Left colon (tissue), 2 donors: ENCODE measurements around the gene ZNF627. TPM values are rescaled to one million over a fixed set of nuclear protein-coding genes. Genes with fewer than 3 reads are reported as not detected.
A peak's percentile ranks its signal among the peaks of the same experiment; 100 is the strongest.
"Not testable (repeated sequence)": the region's sequence is repeated elsewhere in the genome, so short reads cannot be mapped to it uniquely, and the experiment has no call there.

Experiments
- ATAC-seq: fragments of 200-7000 bp; cut with Tn5 transposase; one replicate; pipeline ENCODE4 v1.9.1; 2020; ENCODE audit warnings: mild to moderate bottlenecking, moderate library complexity
- DNase-seq, 2 donors: peaks; one replicate each; pipeline ENCODE4 v3.0.0-alpha.2; 2020
- intact Hi-C, 2 donors: fragments of 100-400 bp; cut with DNase I in 1 of 2; cut with micrococcal nuclease in 1 of 2; formaldehyde crosslinking; loops; one replicate each; pipeline versions ENCODE4 v1.11.2 to v1.14.0; 2022; cut with DNase I, micrococcal nuclease
- long read RNA-seq: library from polyadenylated mRNA; unstranded; transcript quantifications from one replicate; pipeline ENCODE4 v2.0.0, GENCODE V29; 2021
- total RNA-seq, 2 donors: library from RNA; stranded (reverse); fragmentation: NEBNext Ultra II Directional; extraction: Animal tissue kit (Norgen Biotek cat#: 25700); gene quantifications; one replicate each; pipeline ENCODE4 v1.2.1, GENCODE V29; 2021
- donor health status: DM: no; HTN: no; CAD: no.
- donor health status: DM: yes; HTN: yes; CAD: no.

Gene ZNF627
- 1 to 10 TPM; 8.5 to 9.2 TPM for total RNA-seq
- long read RNA-seq, transcript ZNF627-201 (4 exons, 2,840 nt): major isoform, 6 of 8 reads
- long read RNA-seq, partial matches to known transcripts: 1 of 8 reads
- long read RNA-seq, other reads (novel, unspliced or antisense): 1 of 8 reads

DNA sequence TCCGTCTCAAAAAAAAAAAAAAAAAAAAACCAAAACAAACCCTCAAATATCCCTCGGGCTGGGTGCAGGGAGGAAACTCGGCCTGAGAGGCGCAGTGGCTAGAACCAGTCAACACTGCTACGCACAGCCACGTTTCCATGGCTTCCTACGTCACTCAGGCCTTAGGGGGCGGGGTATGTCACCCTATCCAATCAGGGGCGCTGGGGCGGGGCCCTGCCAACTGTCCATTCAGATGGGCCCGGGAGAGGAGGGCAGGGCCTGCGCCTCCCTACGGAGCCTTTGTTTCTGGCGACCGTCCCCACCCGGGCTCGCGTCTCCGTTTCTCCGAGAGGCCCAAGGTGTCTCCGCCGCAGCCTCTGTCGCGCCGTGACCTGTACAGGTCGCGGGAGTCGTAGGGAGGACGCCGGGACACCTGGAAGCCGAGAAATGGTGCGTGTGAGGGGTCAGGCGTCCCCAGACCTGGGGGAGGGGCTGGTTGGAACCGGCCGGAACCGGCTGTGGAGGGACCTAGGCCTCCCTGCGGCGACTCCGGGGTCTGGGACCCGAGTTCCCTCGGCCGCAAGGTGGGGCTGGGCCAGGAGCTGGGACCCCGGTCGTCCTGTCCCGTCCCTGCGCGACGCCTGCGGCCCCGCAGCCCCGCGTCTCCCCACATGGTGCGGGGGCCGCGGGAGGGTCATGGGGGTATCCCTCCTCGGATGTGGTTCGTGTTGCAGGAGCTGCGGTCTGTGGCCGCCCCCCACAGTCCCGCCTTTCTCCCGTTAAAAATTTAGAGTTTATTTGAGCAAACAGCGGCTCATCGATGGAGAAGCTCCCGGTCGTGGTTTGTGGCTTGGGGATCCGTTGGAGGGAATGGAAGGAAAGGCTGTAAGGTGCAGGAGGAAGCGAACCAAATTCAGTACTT lies at the start of gene ZNF627:
Gene ZNF627 (plus strand): TSS at position 282 of the 901 bp plus-strand sequence. CDS start 145 bp downstream, at position 427.
- intact Hi-C loops: no loop called here
- DNase-seq (peak; percentile 100), ATAC-seq (peak; percentile 99)

- intact Hi-C loops: no loop called here
Measured at GRCh38 chr19:11547929-11548700, 49.2 kb upstream of the ZNF627 start.

DNA sequence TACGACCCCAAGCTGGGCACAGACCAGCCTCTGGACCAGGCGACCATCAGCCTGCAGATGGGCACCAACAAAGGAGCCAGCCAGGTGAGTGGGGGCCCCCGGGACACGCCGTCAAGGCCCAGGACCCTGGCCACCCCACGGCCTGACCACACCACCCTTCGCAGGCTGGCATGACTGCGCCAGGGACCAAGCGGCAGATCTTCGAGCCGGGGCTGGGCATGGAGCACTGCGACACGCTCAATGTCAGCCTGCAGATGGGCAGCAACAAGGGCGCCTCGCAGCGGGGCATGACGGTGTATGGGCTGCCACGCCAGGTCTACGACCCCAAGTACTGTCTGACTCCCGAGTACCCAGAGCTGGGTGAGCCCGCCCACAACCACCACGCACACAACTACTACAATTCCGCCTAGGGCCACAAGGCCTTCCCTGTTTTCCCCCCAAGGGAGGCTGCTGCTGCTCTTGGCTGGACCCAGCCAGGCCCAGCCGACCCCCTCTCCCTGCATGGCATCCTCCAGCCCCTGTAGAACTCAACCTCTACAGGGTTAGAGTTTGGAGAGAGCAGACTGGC lies 47.8 kb upstream of the ZNF627 start:
- no peak for DNase-seq
- no peak for ATAC-seq
- intact Hi-C loops: no loop called here

More at GRCh38 chr19:11547929-11548700, 49.2 kb upstream of the ZNF627 start:
- DNase-seq: no peak
- no peak for ATAC-seq

DNA sequence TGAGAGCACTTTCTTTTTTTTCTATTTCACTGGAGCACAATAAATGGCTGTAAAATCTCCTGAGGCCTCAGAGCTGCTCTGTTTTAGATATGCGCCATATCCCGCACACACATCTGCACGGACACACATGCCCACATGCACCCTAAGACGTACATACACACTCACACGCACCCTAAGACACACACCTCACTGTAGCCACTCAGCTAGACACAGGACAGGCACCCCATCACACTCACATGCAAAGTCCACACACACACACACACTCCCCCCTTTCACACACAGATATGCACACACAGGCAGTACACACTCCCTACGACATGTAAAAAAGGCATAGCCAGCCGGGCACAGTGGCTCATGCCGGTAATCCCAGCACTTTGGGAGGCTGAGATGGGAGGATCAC lies 47.0 kb upstream of the ZNF627 start:
- ATAC-seq: no peak
- intact Hi-C loops: no loop called here
- no peak for DNase-seq

DNA sequence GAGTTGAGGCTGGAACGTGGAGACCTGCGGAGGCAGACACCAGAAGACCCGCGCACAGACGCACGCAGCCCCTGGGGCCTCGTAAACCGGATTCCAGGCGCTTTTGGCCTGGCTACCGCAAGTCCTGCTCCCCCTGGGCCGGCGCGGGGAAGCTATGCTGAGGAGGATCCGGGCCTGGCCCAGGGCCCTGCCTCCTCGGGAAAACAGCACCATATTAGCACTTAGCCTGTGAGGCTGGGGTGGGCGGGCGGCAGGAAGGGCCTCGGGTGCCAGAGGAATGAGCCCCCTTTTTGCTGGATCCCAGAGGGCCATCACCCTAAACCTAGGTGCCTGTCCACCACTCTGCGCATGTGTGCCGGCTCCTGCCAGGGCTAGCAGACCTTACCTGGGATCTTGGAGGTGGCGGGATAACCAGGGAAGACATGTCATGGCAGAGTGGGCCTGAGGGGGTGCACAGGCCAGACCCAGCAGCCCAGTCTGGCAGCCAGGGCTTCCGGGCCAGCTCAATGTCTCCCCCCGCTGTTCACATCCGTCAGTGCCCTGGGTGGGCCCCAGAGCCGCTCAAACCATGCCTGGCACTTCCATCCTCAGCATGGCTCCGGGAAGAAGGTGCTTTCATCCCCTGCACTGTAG lies 45.6 kb upstream of the ZNF627 start:
- ATAC-seq: peak; percentile 56
- intact Hi-C loops: no loop called here
- peak in 1 of 2 donors; percentile 24 for DNase-seq

DNA sequence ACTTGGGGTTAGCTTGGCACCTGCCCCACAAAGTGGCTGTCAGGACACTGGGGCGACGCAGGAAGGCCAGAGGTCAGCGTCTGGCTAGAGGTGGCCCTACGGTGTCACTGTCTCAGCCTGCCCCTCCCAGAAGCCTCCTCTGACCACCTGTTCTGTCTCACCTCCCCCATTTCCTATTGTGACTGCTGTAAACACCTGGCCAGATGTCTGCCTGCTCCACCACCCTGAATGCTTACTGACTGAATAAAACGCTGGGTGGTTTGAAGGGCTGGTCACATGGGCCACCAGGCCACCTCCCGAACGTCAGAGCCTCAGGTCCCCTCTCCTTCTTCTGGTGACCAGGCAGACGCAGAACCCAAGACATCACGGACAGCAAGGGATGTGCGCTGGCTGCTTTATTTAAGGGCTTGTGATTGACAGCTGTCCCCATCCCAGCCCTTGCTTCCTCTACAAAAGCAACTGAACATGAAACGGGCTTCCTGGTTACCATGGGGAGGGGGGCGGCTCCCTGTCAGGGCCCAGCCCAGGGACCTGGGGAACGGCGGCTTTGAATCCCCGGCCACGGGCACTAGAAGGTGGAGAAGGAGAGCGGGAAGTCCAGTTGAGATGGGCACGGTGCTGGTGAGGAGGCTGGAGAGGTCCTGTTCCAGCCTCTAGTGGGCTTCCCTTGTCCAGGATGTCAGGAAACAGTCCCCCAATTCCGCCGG lies 44.5 kb upstream of the ZNF627 start:
- intact Hi-C loops: no loop called here

DNA sequence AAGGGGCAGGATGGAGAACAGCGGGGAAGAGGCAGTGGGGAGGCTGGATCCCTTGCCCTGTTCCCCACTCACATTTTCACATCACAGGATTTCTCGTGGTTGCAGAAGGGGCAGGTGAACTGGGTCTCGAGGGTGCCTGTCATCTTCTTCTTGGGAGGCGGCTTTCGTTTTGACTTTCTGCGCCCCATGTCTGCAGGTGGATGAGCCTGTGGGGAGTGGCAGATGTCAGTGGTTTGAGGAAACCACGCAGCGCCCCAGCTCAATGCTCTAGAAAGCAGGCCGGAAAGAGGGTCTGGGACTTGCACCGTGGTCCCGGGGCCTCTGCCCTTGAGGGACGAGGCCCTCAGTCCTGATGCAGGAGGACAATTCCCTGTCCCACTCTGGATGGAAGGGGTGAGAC lies 43.1 kb upstream of the ZNF627 start:
- no peak for DNase-seq
- intact Hi-C loops: no loop called here
- no peak for ATAC-seq

More for the DNA sequence above, 44.5 kb upstream of the ZNF627 start:
- no peak for DNase-seq
- peak; percentile 18 for ATAC-seq

DNA sequence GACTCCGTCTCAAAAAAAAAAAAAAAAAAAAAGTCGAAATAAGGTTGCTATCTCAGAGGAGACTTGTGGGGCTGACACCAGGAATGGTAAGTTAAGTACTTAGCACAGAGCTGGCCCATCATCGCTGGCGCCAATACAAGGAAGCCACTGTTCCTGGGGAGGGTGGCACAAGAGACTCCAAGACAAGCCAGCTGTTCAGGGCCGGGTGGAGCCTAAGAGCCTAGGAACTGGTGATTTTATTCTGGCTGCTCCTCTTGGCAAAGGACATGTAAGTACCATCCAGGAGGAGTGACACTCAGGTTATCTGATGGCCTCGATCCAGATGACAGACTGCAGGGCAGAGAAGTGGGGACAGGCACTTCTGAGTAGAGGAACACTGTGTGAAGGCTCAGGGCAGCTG lies 42.0 kb upstream of the ZNF627 start:
- ATAC-seq: no peak

DNA sequence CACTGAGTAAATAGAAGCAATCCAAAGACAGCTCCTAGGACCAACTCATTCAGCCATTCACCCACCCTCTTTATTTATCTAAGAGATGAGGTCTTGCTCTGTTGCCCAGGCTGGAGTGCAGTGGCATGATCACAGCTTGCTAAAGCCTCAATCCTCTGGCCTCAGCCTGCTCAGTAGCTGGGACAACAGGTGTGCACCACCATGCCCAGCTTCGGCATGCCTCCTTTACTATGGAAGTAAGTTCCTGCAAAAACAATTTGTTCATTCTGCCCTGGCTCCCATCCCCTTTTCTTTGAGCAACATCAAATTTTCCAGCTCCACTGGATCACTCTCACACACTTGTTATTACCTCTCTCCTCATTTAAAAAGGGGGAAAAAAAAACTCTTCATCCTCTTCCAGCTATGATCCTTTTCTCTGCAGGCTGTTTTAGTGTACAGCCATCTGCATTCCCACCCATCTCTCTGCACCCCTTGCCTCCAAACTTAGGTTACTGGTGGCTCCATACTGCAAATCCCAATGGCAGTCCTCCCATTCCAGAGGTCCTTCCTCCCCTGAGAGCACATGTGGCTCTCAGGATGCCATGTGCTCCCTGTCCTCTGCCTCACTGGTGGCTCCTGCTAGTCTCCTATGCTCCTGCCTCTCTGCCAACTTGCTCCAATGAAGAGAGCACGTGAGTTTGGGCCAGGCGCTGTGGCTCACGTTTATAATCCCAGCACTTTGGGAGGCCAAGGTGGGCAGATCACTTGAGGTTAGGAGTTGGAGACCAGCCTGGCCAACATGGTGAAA lies 40.5 kb upstream of the ZNF627 start:
- DNase-seq (no peak), ATAC-seq (no peak)
- intact Hi-C loops: no loop called here

More for the DNA sequence above, 42.0 kb upstream of the ZNF627 start:
- DNase-seq: no peak
- intact Hi-C loops: no loop called here

DNA sequence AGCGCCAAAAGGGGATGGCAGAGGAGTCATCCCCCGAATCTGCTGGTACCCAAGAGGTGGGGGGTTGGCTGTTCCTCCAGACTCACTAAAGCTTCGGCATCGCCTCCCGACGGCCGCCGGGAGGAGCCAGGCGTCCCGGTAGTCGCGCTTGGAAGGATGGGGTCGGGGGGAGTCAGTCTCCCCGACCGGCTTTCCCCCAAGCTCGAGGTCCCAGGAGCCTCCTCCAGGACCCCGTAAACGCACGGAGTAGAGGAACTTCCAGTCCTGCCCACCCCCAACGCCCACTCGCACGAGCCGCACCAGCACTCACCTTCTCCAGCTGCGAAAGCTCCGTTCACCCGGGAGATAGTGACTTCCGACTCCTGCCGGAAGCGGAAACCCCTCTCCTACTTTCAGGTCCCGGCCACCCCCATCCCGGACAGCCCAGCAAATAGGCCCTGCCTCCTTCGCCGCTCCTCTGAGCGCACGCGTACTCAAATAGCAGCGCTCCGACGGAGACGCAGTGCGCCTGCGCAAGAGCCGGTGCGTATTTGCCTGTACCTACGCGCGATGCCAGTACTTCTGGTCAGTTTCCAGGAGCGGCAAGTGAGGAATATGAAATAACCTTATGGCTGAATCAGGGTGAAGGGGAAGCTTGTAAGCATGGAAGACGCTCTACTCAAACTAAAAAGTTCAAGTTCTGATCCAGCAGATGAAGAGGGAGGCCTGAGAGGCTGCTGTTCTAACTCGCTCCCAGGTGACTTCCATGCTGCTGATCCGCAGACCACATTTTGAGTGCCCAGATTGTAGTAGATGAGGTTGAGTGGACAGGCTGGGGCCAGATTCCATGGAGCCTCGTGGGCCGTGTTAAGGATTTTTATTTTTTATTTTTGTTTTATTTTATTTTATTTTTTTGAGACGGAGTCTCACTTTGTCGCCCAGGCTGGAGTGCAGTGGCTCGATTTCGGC lies 38.1 kb upstream of the ZNF627 start, which contains the start of gene ELOF1:
Gene ELOF1 (minus strand): TSS at position 350 of the 948 bp plus-strand sequence. CDS start 4,883 bp downstream, outside the sequence.
- intact Hi-C loops: no loop called here
- peak; percentile 96 to 99 for DNase-seq
- ATAC-seq: peak; percentile 98

DNA sequence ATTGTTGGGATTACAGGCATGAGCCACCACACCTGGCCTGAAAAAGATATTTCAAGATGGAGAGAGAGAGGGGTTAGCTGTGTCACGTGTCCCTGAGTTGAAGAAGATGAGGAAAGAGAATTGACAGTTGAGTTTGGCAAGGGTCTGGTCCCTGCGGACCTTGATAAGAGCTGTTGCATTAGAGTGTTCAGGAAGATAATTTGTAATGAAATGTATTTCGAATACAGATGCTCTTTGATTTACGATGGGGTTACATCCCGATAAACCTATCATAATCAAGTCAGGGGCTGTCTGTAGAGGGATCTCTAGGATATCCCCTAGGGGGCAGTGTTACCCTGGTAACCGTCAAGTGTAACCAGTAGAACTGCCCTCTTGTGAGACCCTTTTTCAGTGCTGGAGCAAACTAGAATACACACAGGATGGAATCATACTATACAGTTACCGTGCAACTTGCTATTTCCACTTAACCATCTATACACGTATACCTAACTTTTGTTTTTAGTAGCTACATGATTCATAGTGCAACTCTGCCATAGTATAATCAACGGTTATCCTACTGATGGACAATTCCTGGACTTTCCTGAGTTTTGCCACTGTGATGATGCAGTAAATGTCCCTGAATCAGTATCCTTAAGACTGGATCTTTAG lies 36.8 kb upstream of the ZNF627 start:
- intact Hi-C loops: no loop called here
- DNase-seq (no peak), ATAC-seq (peak; percentile 23)

GRCh38 chr19:11563532-11563931 lies 33.8 kb upstream of the ZNF627 start:
- no peak for DNase-seq
- intact Hi-C loops: no loop called here
- no peak for ATAC-seq

DNA sequence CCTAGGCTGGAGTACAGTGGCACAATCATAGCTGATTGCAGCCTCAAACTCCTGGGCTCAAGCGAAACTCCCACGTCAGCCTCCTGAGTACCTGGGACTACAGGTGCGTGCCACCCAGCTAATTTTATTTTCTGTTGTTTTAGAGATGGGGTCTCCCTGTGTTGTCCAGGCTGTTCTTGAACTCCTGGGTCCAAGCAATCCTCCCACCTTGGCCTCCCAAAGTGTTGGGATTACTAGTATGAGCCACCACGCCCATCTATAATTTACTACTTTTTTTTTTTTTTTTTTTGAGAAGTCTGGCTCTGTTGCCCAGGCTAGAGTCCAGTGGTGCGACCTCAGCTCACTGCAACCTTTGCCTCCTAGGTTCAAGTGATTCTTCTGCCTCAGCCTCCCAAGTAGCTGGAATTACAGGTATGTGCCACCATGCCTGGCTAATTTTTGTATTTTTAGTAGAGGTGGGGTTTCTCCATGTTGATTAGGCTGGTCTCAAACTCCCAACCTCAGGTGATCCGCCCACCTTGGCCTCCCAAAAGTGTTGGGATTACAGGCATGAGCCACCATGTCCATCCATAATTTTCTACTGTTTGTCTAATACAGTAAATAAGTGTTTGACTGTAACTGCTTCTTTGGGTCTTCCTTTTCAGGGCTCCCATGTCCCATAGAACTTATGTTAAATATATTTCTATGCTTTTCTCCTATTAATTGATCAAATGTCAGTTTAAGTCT lies 33.0 kb upstream of the ZNF627 start:
- intact Hi-C loops: not testable (repeated sequence)

DNA sequence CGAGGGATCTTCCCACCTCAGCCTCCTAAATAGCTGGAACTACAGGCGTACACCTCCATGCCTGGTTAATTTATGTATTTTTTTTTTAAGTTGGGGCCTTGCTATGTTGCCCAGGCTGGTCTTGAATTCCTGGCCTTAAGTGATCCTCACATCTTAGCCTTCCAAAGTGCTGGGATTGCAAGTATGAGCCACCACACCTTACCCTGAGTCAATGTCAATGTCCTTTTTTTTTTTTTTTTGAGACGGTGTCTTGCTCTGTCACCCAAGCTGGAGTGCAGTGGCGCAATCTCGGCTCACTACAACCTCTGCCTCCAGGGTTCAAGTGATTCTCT lies 31.7 kb upstream of the ZNF627 start:
- ATAC-seq, intact Hi-C loops: not testable (repeated sequence)

More for the DNA sequence above, 33.0 kb upstream of the ZNF627 start:
- not testable (repeated sequence) for ATAC-seq, DNase-seq

DNA sequence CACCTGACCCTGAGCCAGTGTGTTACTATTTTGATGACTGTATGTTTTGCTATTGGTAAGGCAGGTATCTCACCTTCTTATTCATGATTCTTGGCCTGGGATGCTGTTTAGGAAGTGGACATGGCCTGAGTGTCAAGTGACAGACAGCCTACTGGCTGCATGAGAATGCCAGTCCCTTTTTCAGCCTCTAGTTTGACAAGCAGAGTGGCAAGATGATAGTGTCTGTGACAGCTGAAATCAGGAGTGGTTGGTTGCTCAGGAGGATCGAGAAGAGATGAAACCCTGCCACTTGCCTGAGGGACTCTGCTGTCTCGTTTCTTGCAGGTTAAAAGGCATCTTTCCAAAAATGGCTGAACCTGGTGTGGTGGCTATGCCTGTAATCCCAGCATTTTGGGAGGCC lies 31.1 kb upstream of the ZNF627 start:
- ATAC-seq (no peak), DNase-seq (no peak)
- intact Hi-C loops: no loop called here

More for the DNA sequence above, 31.7 kb upstream of the ZNF627 start:
- DNase-seq: not testable (repeated sequence)
